NCI-H1930 (cell line): ENCODE data around the gene MAP1A.

Source experiments
- DNase-seq, 2 experiments: peaks; one replicate each; lab custom pipeline; 2025; lab: John Stamatoyannopoulos, UW

Gene MAP1A

DNA sequence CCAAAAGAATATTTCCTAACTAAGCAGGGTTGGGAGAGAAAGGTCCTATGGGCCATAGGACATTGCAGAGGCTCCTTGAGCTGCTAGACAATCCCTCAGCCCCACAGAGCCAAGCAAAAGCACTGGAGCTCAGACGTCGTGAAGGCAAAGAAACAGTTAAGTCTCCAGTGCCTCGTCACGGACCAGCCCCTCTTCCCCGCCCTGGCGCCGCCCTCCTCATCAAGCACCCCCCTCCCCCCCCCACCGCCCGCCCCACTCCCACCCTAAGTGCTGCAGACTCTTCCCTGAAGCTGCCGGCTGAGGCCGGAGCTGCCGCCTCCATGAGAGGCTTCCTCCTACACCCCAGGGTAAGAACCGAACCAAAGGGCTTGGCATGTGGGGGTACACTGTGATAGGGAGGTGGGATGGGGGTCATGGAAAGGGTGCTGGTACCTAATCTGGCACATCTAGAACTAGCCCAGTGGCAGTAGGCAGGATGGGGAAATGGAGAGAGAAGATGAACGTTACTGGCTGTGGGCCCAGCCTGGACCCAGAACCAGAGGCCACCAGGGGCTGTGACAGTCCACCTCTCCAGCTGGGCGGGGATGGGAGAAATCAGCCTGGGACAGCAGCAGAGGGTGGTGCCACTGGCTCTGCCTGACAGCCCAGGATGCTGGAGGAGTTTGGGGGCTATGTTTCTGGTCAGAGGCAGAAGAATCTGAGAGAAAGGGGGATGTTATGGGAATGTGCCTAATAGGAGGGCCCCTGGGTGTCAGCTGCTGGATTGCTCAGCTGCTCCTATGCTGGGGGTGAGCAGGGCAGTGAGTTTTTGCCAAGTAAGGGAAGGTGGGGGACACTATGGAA, at the start of gene MAP1A:
Gene MAP1A, plus strand, starts transcription at position 255 of the 843 bp plus-strand sequence. CDS start 3,866 bp downstream, outside the sequence.
- DNase-seq = no peak

DNA sequence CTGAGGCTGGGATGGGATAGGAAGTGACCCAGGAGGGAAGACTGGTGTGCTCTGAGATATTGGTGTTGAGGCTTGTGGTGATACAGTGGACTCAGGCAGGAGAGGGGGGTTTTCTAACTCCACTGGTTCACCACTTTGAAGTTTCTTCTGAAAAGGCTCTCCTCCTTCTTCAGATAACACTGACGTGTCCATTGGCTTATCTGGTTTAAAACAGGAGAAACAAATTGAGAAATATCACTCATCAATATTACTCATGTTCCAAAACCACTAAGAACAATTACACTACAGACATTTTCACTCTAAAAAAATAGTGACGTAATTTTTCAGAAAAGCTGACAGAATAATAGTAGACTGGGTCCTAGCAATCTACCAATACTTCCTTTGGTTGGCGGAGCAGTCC, 47.5 kb upstream of the MAP1A start:
- DNase-seq = no peak

DNA sequence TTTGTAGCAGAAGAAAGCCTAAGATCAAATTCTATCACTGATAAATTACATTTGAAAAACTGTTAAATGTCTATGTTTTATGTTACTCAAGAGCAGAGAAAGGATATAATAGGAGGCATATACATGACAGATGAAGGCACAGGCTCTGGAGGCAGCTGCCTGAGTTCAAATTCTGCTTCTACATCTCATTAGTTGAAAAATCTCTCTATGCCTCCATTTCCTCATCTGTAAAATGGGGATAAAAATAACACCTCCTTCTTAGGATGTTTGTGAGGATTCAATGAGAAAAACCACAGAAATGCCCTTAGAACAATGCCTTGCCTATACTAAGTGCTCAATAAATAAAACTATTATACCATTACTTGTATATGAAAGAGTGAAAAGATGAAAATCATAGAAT, 45.4 kb upstream of the MAP1A start:
- no peak for DNase-seq

DNA sequence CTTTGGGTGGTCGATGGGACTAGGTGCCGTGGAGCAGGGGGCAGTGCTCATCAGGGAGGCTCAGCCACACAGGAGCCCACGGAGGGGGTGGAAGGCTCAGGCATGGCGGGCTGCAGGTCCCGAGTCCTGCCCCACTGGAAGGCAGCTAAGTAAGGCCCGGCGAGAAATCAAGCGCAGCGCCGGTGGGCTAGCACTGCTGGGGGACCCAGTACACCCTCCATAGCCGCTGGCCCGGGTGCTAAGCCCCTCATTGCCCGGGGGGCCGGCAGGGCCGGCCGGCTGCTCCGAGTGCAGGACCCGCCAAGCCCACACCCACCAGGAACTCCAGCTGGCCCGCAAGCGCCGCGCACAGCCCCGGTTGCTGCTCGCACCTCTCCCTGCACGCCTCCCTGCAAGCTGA, 43.5 kb upstream of the MAP1A start:
- no peak for DNase-seq

DNA sequence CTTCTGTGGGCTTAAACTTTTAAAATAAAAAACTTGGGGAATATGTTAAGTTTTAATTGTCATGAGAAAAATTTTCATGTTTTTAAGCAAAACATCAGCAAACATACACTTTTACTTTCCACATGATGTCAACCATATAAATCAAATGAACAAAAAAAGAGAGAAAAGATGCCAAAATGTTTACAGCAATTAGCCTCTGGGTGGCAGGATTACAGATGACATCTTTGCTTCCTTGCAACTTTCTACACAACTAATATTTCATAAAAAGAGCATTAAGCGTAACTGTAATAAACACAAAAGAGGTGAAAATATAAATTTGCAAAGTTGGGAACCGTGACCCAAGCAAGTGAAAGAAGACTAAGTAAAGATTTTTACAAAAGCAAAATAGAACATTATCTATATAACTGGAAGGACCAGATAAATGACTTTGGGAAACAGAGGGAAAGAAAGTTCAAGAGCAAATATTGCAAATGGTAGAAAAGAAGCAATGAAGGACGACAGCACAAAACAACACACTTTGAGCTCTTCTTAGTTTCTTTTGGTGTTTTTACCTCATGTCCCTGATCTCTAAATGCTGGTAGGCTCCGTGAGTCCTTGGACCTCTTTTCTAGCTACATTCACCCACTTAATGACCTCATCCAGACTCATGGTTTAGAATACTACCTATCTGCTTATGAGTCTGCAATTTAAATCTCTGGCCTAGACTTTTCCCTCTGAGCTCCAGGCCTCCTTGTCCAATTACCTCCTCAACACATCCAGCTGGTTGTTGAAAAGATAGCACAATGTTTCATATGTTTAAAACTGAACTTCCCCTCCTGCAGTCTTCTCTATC, 33.9 kb upstream of the MAP1A start:
- no peak for DNase-seq

DNA sequence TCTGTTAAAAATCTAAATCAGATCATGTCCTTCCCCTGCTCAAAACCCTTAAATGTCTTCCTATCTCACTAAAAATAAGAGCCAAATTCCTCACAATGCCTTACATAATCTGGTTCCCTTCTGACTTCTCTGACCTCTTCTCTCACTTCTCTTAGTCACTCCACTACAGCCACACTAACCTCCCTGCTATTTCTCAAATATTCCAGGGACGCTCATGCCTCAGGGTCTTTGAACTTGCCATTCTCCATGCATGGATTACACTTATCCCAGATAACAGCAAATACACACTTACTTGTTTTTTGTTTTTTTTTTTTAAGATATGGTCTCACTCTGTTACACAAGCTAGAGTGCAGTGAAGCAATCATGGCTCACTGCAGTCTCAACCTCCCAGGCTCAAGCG, 33.0 kb upstream of the MAP1A start:
- no peak for DNase-seq

DNA sequence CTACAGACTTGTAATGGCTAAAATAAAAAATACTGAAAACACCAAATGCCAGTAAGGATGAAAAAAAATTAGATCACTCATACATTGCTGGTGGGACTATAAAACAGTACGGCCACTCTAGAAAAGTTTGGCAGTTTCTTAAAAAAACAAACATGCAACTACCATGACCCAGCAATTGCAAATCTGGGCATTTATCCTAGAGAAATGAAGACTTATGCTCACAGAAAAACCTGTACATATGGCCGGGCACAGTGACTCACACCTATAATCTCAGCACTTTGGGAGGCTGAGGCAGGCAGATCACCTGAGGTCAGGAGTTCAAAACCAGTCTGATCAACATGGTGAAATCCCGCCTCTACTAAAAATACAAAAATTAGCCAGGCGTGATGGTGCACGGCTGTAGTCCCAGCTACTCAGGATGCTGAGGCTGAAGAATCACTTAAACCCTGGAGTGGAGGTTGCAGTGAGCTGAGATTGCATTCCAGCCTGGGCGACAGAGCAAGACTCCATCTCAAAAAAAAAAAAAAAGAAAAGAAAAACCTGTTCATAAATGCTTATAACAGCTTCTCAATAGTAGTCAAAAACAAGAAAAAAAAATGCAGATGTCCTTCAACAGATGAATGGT, 30.0 kb upstream of the MAP1A start:
- no peak for DNase-seq

DNA sequence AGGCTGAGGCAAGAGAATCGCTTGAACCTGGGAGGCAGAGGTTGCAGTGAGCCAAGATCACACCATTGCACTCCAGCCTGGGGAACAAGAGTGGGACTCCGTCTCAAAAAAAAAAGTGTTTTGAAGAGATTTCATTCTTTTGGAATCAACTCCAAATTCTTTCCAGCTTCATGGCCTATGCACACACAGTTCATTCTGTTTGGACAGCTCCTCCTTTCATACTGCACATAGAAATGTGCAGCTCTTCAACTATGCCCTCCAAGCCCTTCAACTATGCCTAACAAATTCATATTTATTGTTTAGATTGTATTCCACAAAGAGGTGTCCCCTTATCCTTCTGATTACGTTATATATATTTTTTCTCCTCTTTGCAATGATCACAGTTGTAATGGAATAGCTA, 28.6 kb upstream of the MAP1A start:
- no peak for DNase-seq

DNA sequence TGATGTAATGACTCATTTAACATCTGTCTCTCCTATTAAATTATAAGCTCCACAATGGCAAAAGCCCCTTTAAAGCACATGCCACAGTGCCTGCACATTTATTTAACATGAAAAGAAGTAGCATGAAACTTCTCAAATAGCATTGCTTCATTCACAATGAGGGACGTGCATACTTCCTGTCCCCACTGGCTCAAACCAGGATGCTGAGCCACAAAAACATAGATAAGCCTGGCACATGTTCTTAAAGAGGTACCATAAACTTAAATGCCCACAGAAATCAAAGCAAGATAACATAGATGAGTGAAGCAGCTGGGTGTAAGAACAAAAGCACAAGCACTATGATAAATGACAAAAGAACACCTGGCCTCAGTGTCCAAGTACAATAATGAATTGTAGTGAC, 28.2 kb upstream of the MAP1A start:
- DNase-seq = no peak

DNA sequence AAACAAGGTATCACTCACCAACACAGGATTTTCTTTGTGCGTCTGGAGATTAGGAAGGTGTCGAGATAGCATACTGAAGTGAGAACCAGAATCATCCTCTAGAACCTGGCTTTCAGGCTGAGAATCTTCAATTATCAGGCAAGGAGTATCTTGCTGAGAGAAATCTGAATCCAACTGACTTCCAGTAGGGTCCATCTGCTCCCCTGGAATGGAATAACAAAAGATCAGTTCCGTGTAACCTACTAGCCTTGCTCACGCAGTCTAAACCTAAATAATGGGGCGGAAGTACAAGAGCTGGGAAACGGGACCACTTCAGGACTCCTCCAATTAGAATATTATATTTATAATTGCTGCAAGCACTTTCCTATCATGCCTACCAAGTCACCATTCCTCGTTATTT, 25.1 kb upstream of the MAP1A start:
- no peak for DNase-seq

DNA sequence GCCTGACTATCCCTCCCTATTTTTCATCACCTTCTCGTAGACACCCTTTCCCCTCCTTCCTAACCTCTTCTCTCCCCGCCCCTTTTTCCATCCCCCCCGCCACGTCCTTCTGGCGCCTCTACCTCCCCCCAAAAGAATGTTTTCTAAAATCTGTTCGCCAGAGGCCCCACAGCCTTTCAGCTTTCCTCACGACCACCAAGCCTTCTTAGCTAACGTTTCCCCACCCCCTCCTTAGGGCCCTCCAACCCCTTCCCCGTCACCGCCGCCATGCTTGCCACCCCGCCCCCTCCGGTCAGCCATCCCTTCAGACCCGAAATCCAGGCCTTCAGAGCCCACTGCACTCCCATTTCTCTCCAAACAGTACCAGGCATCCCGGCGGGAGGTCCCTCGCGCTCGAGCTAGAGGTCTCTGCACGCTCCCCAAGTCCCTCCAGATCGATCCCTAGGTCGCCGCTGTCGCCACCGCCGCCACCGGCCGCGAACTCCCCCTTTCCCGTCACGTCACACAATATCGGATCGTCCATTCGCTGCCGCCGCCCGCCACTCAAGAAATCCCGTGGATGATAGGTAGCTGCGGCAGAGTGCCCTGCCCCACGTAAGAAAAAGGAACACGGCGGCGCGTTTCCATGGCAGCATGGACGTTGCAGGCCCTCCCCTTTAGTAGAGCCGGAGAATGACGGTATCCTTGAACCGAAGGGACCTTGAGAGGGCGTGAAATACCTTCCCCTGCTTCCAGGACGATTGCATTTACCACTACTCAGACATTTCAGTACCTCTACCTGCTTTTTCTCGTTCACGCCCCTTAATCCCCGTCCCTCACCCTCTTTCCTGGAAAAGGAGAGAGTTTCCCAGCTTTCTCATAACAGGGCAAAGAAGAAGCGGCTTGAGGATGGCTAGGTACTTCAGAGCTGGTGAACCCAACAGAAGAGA, 24.5 kb upstream of the MAP1A start, which contains the start of gene TP53BP1:
Gene TP53BP1, minus strand, starts transcription at position 484 of the 929 bp plus-strand sequence. Its CDS starts 113 bp downstream, at position 371.
- DNase-seq = peak; percentile 82 to 87

DNA sequence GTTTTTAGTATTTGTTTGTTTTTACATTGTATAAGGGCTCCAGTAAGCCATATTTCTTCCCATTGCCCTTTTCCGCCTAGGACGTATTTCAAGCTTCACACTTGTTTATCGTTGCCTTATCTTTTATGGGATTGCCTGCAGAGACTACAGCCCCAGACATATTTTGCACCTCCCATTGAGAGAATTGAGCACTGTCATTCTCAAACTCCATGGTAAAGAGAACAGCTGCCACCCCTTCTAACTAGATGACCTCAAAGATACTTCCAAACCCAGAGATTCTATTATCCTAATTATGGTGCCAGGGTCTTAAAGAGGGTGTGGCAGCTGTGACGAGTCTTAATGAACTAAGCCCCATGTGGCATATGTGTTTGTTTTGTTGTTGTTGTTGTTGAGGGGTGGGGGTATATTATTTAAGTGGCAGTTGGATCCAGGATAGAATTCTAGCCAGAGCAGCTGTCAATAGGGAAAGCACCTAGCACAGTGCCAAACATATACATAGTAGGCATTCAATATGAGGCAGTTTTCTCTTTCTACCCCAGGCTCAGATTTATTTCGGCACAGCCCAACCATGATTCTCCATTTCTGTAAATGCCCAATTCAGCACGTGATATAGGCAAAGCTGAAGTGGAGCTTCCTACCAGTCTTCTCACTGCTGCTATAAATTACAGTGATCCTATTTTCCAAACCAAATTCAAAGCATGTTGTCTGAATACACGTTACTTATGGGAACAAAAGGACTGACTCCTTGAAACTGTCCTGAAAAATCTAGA, 23.5 kb upstream of the MAP1A start:
- DNase-seq = no peak

DNA sequence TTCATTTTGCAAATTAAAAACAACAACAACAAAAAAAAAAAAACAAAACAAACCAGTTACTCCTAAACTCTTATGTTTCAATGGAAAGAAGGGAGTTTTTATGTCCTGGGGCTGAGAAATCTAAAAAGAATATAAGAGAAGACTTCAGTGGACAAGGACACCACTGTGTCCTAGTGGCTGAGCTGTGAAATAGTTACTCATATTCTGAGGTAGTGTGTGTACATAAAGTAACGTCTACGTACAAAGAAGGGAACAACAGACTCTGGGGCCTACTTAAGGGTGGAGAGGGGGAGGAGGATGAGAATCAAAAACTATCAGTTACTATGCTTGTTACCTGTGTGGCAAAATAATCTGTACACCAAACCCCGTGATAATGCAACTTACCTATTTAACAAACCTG, 18.4 kb upstream of the MAP1A start:
- no peak for DNase-seq

DNA sequence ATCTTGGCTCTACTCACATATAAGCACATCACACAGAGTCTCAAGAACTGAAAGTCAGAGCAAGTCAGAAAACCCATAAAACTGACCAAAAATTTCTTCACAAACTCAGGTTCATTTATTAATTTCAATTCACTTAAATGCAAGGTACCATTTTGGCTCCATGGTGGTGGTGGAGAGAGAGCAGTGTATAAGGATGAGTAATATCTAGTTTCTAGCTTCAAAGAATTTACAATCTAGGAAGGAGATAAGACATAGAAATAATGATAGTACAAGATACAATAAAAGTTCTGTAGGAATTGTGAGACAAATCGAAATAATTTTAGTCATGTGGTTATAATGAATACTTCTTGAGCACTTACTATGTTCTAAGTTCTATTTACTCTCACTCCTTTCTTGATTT, 17.8 kb upstream of the MAP1A start:
- DNase-seq = no peak

DNA sequence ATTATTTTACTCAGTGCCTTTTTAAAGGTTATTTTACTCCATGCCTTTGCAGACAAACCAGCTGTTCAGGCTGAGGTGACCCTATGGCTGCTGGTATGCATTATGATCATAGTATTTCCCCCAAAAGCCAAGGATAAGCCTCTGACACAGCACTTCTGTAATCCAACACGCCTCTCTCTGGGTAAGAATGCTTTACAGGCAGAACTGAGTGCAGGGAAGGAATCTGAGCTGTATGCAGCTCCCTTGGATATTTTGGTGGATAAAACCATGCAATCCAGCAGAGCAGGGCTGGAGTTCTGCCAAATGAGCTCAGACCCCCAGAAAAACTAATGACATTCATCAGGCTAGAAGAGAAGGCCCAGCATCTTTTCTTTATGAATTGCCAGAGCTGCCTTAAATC, 11.7 kb upstream of the MAP1A start:
- DNase-seq = no peak

DNA sequence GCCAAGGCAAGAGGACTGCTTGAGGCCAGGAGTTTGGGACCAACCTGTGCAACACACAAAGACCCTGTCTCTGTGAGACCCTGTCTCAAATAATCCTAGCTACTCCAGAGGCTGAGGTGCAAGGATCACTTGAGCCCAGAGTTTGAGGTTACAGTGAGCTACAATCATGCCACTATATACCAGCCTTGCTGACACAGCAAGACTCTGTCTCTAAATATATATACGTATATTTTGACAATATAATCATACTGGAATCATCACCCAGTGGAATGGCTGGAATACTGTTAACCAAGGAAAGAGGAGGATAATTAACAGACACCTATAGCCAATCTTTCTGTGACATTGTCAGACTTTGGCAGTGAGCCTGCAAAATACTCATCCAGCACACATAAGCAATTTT, 9.0 kb upstream of the MAP1A start:
- no peak for DNase-seq

DNA sequence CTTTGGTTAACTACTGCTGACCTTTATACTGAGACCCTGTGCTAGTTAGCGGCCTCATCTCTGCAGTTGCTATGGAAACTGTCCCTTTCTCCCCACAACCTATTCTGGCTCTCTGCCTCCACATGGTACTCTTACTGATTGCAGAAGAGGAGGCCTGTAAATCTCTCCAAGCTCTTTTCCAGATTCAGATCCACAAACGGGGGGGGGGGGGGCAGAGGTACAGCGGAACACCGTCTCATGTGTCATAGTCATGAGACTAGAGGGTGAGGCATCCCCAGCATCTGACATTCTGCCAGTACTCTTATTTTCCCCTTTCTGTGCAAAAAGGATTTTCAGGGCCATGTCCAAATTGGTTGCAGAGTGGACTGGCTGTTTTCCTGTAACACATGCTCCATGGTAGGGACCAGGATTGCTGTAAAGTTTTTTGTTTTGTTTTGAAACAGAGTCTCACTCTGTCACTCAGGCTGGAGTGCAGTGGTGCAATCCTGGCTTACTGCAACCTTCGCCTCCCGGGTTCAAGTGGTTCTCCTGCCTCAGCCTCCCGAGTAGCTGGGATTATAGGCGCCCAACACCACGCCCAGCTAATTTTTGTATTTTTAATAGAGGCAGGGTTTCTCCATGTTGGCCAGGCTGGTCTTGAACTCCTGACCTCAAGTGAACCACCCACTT, 8.3 kb upstream of the MAP1A start:
- no peak for DNase-seq

DNA sequence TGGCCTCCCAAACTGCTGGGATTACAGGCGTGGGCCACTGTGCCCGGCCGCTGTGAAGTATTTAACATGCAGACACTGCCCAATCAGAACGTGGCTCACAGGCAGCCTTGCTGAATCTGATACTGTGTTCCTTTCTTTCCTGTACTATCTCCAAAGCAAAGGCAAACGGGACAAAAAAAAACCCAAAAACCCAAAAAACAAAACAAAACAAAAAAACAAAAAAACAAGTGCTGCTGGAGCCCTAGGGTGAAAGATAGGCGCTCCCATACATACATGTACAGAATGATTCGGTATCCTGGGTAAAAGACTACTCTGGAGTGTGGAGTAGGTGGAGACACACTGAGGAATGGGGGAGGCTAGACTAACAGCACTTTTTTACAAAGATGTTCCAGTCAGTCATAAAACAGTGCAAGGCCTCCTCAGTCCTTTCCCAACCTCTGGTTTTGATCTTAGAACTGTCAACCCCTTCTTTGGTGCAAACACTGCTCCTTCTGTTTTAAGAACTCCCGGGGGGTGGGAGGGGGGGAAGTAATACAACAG, 7.7 kb upstream of the MAP1A start:
- DNase-seq = no peak

DNA sequence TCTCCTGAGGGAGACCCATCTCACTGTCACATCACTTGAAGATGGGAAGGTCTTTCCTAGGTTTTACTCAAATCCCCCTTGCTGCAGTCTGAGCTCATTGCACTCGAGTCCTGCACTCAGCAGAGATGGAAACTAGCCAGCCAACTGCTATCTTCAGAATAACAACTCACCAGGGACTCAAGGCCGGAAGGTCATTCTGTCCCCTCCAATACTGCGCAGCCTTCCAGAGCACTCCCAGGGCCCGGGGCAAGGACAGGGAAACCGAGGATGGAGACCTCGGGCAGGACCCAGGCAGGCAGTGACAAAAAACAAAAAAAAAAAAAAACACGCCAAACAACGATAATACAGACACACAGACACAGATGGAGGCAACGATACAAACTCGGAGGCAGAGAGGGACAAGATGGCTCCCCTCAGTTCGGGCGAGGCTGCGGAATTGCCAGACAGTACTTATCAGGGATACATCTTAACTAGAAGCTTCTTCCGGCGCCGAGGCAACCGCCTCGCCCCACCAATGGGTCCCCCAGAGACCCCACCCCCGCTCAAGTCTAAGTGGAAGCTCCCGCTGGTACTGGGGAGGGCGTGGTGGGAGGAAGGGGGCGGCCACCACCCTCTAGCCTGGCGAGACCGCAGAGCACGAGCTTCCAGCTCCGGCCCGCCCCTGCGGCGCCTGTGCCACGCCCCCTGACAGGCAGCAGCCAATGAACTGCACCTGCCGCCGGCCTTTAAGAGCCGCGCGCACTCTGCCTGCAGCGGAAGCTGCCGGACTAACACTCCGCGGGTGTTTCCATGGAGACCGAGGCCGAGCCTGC, 7.0 kb upstream of the MAP1A start:
- peak; percentile 94 to 96 for DNase-seq
